Measurements from ENCODE around the gene FBXO31. TPM values are rescaled to one million over a fixed set of nuclear protein-coding genes. Genes with fewer than 3 reads are reported as not detected.

Gene FBXO31
- total RNA-seq, 1 donor from 2014 or later: 33.5 TPM

DNA sequence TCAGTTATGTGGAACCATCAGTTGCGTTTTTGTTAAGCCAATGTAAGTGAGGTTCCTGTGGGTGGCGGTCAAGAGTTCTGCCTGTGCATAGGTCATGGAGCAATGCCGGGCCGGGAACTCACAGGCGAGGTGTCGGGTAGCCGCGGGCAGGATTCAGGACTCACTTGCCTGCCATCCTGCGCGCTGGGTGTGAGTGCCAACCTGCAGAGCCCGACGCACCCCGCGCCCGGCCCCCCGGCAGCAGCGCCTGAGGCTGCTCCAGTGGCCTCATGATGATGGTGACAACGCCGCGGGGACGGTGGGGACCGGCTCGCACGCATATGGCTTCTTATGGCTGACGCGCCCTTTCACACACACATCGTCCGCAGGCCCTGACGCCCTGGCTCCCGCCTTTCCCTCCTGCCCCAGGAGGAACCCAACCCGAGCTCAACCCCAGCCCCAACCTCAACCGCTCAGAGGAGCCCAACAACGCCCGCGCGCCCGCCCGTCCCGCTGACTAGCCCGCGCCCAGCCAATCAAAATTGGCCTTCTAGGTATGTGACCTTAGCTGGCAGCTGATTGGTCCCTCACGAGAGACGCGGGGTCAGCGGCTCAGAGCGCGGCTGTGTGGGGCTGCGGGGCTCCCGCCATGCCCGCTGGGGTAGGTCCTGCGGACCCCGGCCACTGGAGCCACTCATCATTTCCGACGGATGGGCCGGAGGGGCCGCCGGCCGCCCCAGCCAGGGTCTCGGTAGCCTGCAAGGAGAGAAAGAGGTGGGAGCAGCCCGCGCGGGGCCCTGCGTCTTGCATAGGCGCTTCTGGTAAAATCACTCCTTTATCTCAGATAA, 66.4 kb downstream of the FBXO31 start, which contains the start of gene C16orf95:
Gene C16orf95 (minus strand): TSS at position 470 of the 827 bp plus-strand sequence. CDS start 150 bp downstream, at position 320.
- peak; percentile 54 for DNase-seq (ENCODE audit: extremely low read depth, low read depth, low spot score)

DNA sequence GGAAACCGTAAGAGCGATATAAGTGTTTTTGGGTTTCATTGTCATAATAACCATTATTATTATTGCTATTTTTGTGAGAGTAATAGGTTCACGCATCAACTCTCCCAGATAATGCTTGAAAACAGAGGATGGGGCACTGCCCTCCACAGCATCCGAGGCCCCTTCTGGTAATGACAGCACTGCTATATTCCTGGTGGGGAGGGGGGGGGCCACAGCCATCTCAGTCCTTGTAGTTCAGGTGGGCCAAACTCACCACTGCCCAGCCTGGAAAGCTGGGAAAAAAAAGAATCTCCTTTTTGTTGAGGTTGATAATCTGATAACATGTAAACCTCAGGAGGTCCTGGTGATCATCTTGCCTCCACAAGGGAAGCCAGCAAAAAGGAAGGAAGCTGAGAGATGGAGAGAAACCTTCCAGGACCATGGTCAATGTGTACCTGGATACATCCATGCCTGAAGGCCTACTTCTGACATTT, 67.1 kb downstream of the FBXO31 start:
- DNase-seq (ENCODE audit: extremely low read depth, low read depth, low spot score): no peak

DNA sequence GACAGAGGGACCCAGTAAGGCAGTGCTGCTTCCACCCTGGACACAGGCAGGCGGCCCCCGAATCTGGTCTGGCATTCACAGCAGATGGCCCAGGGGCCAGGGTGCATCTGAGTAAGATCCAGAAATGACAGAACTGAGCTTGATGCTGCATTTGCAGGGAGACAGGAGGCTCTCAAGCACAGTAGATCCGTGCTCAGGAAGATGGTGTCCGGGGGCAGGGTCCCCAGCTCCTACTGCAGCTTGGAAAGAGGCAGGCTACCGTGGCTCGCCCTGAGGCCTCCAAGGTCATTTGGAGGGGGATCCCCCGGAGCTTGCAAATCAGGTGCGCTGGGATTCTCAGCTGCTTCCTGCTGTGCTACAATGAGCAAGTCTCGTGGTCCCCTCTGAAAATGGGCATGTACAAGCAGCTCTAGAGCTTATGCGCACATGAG, 68.6 kb downstream of the FBXO31 start:
- DNase-seq (ENCODE audit: extremely low read depth, low read depth, low spot score): no peak

DNA sequence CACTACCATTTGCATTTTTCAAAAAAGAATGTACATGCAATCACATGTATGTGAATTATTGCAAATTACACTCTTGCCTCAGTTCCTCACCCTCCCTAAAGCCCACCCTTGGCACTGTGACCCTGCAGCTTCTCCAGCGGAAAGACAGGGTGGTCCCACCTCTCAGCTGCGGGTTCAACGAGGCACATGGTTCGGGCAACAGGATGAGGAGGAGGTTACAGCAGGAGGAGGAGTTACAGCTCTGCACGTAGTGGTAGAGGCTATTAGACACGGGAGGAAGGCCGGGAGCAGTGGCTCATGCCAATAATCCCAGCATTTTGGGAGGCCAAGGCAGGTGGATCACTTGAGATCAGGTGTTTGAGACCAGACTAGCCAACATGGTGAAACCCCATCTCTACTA, 71.6 kb downstream of the FBXO31 start:
- no peak for DNase-seq (ENCODE audit: extremely low read depth, low read depth, low spot score)

- no peak for DNase-seq (ENCODE audit: extremely low read depth, low read depth, low spot score)
These were observed 72.2 kb downstream of the FBXO31 start for GRCh38 chr16:87311387-87311786.

DNA sequence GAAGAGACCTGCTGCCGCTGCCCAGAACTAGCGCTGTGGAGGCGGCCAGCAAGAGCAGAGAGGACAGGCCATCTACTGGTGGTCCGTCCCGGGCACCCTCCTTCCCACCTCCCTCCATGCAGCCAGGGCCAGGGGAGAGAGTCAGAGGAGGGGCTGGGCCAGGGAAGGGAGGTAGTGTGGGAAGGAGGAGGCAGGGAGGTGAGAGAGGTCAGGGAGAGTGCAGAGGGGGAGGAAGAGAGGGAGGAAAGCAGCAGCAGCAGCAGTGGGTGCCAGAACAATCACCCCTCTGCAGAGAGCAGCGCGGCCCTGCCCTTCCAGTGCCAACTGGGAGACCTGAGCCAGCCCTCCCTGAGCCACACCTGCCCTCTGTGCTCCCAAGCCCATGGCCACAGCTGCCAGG, 73.0 kb downstream of the FBXO31 start:
- no peak for DNase-seq (ENCODE audit: extremely low read depth, low read depth, low spot score)

GRCh38 chr16:87309620-87310525, 73.7 kb downstream of the FBXO31 start:
- no peak for DNase-seq (ENCODE audit: extremely low read depth, low read depth, low spot score)

DNA sequence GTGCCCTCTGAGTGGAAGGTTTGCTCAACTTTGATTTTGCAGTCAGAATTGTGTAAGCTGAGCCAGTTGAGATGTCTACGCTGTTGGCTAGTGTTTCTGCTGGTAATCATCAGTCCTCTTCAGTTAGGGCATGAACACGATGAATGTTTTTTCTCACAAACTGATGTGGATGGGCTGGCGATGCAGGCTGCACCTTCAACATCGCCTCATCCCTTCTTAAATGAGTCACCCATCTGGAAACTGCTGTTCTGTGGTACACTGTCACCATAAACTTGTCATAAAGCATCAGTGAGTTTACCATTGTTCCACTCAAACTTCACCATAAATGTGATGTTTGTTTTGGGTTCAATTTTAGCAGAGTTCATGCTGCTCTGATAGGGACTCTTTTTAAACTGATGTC, 74.8 kb downstream of the FBXO31 start:
- no peak for DNase-seq (ENCODE audit: extremely low read depth, low read depth, low spot score)

DNA sequence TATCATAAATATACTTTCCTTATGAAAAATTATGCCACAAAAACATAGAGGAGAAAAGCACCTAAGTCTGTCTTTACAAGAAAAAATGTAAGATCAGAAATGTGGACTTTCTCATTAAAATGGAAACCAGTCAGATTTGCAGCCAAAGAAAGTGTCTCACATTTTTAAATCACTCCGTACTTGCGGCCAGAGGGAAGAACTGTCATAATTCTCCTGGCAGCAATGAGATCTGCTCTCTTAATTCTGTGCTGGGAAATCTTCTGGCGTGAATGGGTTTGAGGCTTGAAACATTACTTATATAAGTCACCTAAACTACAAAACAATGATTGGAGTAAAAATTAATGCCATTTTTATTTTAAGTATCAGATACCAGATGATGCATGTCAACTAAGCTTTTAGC, 77.1 kb downstream of the FBXO31 start:
- no peak for DNase-seq (ENCODE audit: extremely low read depth, low read depth, low spot score)

DNA sequence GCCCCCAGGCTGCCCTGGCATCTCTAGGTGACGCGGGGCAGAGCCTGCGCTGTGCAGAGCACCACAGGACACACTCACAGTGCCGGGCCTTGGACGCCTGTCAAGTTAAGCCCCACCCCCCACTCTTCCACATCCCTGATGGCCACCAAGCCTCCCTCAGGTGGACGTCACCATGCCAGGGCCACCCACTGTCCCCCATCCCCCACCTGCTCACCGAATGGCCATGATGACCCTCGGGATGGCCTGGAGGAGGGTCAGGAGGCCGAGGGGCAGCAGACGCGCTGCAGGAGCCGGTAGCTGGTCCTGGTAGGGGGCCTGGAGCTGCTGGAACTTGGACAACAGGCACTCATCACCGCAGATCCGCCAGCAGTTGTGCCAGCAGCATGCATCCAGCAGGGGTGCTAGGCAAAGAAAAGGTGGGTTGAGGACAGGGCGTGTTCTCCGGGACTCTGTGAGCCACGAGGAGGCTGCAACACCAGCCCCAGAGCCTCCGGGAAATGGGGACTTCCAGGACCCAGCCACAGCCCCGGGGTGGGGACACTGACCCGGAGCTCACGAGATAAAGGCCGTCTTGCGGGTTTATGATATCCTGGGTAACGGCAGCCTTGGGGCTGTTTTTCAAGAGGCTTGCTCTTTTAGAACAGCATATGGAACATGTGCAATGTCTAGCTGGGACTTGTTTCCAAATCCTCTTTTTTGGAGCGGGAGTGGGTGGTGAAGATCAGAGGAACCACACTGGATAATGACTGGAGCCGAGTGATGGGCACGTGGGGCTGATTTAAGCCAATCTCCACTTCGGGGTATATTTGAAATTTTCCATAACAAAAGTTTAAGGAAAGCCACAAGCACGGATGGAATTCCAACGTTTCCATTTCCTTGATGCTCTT, 77.8 kb downstream of the FBXO31 start:
- no peak for DNase-seq (ENCODE audit: extremely low read depth, low read depth, low spot score)

DNA sequence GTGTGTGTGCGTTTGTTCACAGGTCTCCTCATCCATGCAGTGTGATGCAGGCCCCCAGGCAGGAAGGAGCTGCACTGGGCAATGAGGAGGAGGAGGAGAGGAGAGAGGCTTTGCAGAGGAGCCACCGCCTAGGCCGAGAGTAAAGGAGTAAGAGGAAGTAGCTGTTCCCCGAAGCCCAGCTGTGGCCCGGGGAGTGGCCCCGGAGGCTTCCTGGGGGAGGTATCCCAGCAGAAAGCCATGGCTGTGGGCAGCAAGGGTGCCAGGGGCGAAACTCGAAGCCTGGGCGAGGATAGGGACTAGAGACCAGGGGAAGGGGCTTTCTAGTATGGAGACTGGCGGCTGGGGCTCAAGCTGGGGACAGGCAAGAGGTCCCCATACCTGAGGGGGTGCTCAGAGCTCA, 78.6 kb downstream of the FBXO31 start:
- DNase-seq (ENCODE audit: extremely low read depth, low read depth, low spot score): no peak

DNA sequence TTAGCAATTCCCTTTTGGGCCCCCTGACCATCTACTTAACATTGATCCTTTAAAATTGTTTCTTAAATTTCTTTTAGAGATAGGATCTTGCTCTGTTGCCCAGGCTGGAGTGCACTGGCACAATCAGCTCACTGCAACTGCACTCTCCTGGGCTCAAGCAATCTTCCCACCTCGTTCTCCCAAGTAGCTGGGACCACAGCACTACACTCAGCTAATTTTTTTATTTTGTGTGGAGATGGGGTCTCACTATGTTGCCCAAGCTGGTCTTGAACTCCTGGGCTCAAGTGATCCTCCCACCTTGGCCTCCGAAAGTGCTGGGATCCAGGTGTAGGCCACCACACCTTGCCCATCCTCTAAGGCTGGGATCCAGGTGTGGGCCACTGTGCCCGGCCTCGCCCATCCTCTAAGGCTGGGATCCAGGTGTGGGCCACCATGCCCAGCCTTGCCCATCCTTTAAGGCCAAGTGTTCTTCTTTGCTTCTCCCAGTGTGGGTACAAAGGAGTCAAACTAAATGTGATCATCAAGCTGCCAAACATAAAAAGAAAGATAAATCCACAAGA, 79.5 kb downstream of the FBXO31 start:
- DNase-seq (ENCODE audit: extremely low read depth, low read depth, low spot score): no peak

DNA sequence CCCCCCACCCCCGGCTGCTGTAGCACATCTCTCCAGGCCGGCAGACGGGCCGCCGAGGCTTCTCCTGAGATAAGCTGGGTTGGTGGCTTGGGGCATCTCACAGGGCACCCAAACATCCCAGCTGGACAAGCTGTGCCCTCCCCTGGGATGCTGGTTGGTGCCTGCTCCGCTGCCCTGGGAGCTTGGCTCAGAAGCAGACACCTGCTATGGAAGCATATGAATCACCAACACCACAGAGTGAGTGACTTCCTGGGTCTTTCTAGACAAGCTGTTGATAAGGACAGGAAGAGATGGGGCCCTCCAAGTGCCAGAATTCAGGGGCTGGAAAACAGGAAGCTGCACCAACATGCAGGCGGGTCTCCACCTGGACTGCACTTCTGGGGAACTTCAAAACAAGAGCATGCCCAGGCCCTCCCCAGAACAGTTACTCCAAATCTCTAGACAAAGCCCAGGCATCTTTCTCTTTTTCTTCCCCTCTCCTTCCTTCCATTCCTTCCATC, 80.1 kb downstream of the FBXO31 start:
- no peak for DNase-seq (ENCODE audit: extremely low read depth, low read depth, low spot score)

DNA sequence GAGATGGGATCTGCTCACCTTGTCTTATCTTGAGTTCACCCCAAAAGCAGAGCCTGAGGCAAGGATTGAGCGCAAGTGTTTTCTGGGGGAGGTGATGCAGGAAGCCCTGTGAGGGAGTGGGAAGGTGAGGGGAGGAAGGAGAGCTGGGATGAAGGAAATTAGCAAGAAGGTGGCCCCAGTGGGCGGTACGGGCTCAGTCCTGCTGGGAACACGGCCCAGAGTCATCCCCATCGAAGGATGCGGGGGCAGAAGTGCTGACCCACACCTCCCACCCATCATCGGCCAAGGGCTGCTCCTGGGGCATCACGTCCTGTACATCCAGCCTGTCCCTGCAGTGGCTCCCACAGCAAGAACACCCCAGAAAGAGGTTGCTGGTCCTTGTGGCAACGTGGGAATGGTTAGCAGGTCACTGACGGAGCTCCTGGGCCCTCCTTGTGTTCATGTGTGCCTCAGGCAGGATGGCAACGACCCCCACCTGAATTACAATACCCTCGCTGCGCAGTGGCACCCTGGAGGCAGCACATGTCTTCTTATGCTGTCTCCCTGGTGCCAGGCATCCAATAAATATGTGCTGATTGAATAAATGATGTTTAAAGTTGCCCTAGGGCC, 84.6 kb downstream of the FBXO31 start:
- no peak for DNase-seq (ENCODE audit: extremely low read depth, low read depth, low spot score)

GRCh38 chr16:87297918-87298631, 85.5 kb downstream of the FBXO31 start:
- no peak for DNase-seq (ENCODE audit: extremely low read depth, low read depth, low spot score)

GRCh38 chr16:87297407-87297806, 86.2 kb downstream of the FBXO31 start:
- DNase-seq (ENCODE audit: extremely low read depth, low read depth, low spot score): no peak

- DNase-seq (ENCODE audit: extremely low read depth, low read depth, low spot score): no peak
These were observed 87.7 kb downstream of the FBXO31 start for GRCh38 chr16:87295661-87296531.

- no peak for DNase-seq (ENCODE audit: extremely low read depth, low read depth, low spot score)
These were observed 88.3 kb downstream of the FBXO31 start for GRCh38 chr16:87295259-87295658.

Measured in glomerular endothelial cell (primary cell).